ENCODE measurements around the gene PRDX3.
"Not testable (repeated sequence)": the region's sequence is repeated elsewhere in the genome, so short reads cannot be mapped to it uniquely, and the experiment has no call there.

Gene PRDX3

DNA sequence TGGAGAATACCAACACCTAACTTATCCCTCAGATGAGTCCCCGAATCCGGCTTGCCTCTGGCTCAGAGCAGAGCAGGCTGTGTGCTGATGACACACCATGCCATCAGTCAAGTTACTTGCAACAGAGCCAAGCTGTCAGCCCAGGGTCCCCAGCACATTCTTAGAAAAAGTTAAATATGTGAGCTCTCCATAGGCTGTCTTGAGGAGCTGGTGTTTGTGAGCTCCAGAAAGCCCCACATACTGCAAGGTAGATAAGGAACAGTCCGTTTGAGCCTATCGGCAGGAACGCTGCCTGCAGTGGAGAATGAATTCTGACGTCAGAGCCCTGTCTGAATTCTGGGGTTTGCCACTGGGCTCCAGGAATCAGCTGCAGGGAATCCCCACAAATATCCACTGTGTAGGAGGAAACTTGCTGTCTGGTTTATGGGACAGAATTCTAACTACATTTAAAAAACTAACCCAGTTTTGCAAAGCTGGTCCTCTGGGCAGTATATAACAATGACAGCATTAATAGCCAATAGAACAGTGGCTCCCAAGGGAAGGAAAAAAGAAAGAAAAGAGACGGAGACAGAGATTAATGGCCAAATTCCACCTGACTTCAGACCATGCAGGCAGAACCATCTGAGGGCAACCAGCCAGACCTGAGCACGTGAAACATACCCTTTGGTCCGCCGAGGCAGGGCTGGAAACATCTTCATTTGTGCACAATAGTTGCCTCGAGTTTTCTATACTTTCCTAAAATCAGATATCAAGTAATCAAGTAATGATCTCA, 16.7 kb downstream of the PRDX3 start:
- DNase-seq: peak; percentile 37

DNA sequence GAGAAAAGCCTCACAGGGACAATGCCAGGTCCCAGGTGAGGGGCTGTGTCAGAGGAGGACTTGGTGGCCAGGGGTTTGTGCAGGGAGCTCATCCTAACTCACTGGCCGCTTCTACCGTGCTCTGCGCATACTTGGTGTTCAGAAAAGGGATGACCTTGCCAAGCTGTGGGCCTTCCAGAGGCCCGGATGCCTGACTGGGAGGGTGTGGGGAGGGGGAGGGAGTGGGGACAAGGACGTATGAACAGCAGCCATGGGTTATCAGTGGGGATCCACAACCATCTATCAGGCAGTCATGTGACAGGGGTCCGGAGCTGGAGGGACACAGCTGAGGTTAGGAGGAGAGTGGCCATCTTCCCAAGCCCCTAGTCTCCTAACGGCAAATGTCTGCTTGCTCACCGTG, 19.3 kb downstream of the PRDX3 start:
- DNase-seq: no peak

- DNase-seq: no peak
These were observed 25.0 kb downstream of the PRDX3 start for GRCh38 chr10:119153661-119154060.

DNA sequence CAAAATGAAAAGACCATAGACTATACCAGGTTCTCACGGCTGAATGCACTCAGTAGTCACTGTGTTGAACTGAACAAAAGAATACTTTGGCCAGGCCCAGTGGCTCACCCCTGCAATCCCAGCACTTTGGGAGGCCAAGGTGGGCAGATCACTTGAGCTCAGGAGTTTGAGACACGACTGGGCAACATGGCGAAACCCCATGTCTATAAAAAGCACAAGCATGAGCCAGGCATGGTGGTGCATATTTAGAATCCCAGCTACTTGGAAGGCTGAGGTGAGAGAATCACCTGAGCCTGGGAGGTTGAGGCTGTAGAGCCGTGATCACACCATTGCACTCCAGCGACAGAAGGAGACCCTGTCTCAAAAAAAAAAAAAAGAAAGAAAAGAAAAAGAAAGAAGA, 25.6 kb downstream of the PRDX3 start:
- no peak for DNase-seq

- not testable (repeated sequence) for DNase-seq
These were observed 27.0 kb downstream of the PRDX3 start for GRCh38 chr10:119151601-119152000.

GRCh38 chr10:119149729-119150128, 28.9 kb downstream of the PRDX3 start:
- no peak for DNase-seq

DNA sequence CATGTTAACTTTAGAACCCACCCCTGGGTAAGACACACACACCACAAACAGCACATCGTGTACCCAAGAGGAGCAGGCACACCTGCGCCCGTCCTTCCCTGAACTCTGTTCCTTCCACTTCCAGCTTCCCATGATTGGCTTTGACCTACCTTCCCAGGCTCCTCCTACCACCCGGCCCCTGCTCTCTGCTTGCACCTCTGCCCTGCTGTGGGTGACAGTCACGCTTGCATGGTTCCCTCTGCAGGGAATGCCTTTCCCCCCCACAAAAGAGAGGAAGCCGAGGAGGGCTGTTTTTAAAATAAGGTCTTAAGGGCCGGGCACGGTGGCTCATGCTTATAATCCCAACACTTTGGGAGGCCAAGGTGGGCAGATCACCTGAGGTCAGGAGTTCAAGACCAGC, 29.5 kb downstream of the PRDX3 start:
- no peak for DNase-seq

DNA sequence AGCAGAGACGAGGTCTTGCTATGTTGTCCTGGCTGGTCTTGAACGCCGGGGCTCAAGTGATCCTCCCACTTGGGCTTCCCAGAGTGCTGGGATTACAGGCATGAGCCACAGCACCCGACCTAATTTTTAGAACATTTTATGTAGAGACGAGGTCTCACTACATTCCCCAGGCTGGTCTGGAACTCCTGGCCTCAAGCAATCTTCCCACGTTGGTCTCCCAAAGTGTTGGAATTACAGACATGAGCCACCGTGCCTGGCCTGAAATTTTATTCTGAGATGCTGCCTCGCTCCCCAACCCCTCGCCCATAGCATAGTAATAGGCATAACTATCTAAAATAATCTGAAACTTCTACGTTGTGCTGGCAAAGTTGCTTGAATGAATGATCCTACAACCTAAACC, 35.0 kb downstream of the PRDX3 start:
- DNase-seq: no peak

DNA sequence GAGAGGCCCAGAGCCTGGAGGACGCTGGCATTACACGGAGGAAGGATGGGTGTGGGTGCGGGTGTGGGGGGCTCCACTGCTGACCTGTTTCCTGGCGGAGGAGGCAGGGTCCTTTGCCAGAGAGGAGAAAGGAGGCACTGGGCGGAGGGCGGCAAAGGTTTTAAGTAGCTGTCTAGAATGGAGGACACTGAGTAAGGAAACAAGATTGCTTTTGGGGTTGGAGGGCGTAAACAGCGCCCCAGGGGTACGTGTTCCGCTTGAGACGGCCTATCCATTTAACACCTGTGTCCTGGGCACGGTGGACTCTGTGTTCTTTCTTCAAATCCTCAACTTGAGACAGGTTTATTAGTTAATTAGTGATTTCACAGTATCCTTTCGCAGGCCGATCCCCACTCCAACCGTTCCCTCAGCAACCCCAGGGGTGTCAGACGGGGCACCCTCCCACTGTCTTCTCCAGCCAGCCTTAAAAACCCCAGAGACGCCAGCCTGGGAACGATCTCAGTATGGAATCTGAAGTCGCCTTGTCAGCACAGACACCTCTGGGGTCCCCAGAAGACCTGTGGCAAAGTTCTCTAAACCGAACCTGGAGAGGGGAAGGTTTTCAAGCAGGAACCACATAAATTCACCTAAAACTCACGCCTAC, 37.9 kb downstream of the PRDX3 start:
- no peak for DNase-seq

- DNase-seq: peak; percentile 26
These were observed 39.0 kb downstream of the PRDX3 start for GRCh38 chr10:119139464-119140067.

DNA sequence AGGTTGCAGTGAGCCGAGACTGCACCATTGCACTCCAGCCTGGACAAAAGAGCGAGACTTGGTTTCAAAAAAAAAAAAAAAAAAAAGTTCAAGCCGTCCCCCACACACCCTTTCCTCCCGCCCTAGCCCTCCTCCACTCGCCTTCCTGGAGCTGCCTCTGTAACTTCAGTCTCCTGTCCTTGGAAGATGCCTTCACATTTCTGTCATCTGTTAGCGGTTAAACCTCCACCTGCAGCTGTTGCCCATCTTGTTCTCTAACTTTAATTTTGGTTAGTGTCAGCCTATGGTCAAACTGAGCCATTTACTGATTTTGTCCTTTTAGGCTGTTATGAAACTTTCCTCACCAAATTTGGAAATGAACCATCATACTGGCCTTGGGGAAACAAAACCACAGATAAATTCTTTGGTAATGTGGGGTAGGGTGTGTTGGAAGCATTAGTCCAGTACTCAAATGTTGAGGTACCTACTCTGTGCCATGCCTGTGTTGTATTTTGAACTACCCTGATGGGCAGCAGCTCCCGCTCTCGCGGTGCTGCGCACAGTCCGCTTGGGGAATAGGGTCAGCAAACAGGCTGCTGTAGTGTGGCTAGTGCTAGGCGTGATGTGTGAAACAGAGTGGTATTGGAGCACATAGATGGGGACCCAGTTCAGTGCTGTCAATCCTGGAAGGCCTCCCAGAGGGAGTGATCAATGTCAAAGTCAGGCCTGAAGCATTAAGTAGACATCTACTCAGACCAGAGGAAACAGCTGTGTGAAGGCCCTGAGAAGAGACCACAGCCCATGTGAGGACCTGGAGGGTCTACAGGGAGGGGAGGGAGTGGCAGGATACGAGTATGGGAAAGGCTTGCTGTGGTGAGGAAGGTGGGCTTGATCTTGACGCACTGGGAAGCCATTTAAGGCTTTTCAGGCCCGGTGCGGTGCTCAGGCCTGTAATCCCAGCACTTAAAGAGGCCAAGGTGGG, 40.0 kb downstream of the PRDX3 start:
- no peak for DNase-seq

DNA sequence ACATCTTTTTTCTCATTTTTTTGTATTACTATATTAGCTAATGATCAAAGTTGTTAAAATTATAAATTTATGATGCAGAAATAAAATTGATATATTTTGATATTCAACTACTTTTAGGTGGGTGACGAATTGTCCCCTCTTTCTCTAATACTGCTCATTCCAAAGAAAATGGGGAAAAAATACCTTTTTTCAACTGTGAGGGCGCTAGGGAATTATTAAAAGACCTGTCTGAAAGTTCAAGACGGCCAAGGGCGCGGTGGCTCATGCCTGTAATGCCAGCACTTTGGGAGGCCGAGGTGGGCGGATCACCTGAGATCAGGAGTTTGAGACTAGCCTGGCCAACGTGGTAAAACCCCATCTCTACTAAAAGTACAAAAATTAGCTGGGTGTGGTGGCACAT, 40.7 kb downstream of the PRDX3 start:
- DNase-seq: not testable (repeated sequence)

DNA sequence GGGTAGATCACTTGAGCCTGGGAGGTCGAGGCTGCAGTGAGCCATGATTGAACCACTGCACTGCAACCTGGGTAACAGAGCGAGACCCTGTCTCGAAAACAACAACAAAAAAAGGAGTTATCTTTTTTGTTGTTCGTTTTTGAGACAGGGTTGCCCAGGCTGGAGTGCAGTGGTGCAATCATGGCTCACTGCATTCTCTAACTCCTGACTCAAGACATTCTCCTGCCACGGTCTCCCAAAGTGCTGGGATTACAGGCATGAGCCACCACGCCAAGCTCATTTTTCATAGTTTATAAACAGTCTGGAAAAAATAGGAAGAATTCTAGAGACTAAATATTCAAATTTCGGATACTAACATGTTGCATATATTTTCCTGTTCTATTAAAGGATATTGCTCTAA, 42.5 kb downstream of the PRDX3 start:
- no peak for DNase-seq

- peak; percentile 69 for DNase-seq
These were observed 43.1 kb downstream of the PRDX3 start for GRCh38 chr10:119135513-119135881.

DNA sequence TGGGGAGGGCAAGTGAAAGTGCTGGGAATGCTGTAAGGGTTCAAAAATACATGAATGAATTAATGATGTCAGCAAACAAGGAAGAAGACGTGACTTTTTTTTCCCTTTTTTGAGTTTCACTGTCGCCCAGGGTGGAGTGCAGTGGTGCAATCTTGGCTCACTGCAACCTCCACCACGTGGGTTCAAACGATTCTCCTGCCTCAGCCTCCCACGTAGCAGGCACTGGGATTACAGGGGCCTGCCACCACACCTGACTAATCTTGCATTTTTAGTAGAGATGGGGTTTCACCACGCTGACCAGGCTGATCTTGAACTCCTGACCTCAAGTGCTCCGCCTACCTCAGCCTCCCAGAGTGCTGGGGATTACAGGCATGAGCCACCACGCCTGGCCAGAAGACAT, 44.7 kb downstream of the PRDX3 start:
- no peak for DNase-seq

GRCh38 chr10:119132521-119133345, 45.9 kb downstream of the PRDX3 start:
- no peak for DNase-seq

GRCh38 chr10:119131512-119132240, 46.9 kb downstream of the PRDX3 start:
- no peak for DNase-seq

DNA sequence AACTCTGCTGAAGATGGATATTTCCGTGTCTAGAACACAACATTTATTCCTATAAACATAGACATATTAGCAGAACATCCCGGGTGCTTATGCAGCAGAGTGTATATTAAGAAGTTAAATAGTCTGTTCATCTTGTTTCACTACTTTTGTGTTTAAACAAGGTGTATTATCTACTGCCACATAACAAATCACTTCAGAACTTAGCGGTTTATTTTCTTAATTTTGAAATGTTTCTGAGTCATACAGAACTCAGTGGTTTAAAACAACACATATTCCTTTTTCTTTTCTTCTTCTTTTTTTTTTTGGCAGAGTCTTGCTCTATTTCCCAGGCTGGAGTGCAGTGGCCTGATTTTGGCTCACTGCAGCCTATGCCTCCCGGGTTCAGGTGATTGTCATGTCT, 48.9 kb downstream of the PRDX3 start:
- no peak for DNase-seq

GRCh38 chr10:119125942-119126341, 52.7 kb downstream of the PRDX3 start:
- DNase-seq: no peak

GRCh38 chr10:119120875-119121274, 57.7 kb downstream of the PRDX3 start:
- DNase-seq: no peak

DNA sequence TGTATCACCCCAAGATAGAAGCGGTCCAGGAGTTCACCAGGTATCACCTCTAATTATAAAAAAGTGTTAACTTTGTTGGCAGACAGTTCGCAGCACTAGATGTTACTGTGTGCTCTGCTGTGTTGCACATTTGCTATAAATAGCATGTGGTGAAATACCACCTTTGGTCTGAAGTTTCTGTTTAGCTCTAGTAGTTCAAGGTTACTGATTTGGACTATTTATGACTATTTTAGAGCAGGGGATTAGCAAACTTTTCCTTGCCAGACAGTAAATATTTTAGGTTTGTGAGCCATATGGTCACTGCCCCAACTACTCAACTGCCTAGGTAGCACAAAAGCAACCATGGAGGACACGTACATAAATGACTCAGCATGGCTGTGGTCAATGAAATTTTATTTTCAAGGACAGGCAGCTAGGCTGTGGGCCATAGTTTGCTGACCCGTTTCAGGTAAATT, 58.2 kb downstream of the PRDX3 start:
- peak; percentile 45 for DNase-seq

Measured in fibroblast of skin of right quadriceps (primary cell).